Stimulated activated CD4-positive, alpha-beta T cell treated with anti-CD3 and anti-CD28 coated beads, Interleukin-1b, Interleukin-23, amount 100 ng/mL, for 48 hours (primary cell): Measurements from ENCODE around the gene PRPF6.

Source experiments
- DNase-seq: peaks from one replicate; pipeline ENCODE4 v3.0.0-alpha.2; 2020

Gene PRPF6

DNA sequence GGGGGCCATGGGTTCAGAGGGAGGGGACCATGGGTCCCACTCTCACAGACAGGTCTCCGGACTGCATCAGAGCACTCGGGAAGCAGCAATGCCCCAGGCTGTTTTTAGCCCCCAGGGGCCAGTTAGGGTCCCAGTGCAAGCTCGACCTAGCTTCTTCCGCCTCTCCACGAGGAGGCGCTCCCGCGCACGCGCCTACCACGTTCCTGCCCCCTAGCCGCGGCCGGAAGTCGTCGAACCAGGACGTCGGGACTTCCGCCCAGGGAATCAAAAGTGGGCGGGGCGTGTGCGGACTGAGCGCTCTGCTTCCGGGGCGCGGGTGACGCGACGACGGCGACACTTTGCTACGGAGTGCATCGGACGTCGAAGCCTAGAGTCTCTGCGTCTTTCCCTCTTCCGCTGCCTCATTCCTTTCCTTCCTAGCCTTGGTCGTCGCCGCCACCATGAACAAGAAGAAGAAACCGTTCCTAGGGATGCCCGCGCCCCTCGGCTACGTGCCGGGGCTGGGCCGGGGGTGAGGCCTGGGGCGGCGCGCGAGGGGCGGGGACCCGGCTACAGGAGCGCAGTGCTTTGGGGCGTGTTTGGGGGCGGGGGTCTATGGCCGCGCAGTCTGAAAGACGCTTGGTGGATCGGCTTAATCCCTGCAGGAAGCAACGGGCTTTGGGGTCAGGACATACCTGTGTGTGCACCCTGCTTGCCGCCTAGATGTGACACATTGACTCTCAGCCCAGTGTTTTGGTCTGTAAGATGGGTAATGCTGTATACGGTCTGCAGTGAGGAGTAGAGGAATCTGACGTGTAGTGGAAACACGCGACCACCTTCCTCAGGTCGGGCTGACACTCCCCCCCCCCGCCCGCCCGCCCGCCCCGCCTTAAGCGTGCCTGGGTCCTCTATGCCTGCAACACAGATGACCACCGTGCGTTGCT lies at the start of gene PRPF6:
PRPF6 (plus strand) TSS at position 327 of the 923 bp plus-strand sequence; CDS start at position 441, 114 bp downstream.
- DNase-seq: peak; percentile 96

DNA sequence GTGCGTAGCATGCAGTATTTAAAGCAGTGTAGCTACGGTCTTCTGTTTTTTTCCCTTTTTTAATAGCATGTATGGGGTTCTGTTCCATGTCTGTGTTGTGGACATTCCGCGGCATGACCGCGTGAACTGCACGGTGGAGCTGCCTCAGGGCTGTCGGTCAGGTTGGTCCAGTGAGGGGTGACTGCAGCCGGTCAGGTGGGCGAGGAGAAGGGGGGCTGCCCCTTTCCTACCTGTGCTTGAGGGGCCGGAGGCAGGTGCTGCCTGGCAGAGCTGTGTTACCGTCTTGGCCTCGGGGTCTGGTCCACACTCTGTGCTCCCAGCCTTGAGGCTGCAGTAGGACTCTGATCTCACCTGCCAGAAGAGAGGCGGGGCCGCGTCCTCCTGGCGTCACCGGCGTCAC lies 49.2 kb upstream of the PRPF6 start:
- DNase-seq: no peak

GRCh38 chr20:63932606-63933160 lies 48.2 kb upstream of the PRPF6 start:
- DNase-seq: no peak

DNA sequence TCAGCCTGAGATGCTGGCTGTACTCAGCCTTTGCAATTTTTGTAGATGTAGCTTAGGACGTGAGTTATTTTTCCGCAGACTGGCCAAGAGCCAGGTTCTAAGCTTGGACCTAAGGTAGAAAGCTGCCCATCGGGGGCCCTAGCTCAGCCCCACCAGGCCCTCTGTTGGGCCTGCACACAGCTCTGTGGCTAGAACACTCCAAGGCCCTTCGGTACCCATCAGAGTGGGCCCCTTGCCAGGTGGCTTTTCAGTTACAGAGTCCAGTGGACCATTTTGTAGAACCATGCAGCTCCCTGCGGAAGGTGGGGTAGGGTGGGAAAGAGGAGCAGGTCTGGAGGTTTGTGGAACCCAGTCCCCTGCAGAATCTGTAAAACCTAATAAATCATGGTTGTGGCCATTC lies 47.3 kb upstream of the PRPF6 start:
- no peak for DNase-seq

DNA sequence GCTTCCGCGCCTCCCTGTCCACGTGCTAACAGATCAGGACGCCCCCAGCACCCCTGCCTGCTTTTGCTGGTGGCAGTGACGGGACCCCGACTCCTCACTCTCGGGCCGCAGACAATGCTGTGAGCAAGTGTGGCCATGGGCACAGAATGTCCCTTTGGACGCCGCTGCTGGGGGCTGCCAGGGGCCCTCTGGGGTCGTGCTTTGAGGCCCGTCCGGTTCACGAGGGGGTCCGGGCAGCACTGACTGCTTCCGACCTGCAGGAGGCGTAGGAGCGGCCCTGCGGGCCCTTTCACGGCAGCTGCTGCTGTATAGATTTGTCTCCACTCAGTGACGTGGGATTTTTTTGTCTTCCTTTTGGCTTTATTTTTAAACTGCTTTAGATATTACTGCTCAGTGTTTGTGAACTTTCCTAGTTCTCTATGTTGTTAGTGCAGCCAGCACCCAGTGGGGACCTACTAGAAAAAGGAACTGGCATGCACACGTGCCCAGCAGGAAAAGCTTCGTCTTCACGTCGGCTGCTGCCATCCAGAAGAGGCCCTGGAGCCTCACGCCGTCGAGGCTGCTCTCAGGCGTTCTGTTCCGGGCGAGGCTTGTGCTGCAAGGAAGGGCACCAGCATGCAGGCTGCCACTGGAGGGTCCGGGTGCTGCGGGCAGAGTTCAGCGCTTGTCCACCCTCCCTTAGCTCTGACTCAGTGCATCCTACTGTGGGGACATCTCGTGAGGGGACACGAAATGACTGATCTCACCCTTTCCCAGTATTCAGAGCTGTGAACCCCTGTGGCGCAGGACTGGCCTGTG lies 46.5 kb upstream of the PRPF6 start:
- no peak for DNase-seq

DNA sequence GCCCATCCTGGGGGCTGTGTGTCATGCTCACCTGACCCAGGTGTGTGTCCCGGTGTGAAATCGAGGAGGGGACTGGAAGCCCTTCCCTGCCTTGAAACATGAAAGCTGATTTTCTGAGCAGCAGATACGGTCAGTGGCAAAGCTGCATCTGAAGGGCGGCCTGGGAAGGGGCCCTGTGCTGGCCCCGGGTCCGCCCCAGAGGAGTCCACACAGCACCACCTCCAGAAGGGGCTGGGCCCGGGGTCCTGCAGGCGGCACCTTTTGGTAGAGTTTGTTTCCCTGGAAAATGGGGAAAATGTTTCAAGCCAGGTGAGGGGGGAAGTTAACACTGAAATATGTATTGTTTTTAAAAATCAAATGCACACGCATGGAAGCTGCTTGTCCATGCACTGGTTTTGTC lies 45.5 kb upstream of the PRPF6 start:
- no peak for DNase-seq

DNA sequence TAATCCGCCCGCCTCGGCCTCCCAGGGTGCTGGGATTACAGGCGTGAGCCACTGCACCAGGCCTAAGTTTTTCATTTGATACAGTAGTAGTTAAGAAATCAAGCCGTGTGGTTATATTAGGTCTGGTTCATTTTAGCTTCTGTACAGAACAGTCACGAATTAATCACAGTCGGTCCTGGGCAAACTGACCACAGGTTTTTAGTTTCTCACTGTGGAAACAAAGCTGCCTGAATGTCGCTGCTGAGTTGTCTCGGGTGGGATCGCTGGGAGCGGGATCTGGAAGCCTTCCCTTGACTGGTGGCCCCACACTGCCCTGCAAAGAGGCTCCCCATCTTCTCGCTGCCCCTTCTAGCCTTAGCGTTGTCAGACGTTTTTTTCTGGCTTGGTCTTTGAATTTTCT lies 43.3 kb upstream of the PRPF6 start:
- DNase-seq: no peak

DNA sequence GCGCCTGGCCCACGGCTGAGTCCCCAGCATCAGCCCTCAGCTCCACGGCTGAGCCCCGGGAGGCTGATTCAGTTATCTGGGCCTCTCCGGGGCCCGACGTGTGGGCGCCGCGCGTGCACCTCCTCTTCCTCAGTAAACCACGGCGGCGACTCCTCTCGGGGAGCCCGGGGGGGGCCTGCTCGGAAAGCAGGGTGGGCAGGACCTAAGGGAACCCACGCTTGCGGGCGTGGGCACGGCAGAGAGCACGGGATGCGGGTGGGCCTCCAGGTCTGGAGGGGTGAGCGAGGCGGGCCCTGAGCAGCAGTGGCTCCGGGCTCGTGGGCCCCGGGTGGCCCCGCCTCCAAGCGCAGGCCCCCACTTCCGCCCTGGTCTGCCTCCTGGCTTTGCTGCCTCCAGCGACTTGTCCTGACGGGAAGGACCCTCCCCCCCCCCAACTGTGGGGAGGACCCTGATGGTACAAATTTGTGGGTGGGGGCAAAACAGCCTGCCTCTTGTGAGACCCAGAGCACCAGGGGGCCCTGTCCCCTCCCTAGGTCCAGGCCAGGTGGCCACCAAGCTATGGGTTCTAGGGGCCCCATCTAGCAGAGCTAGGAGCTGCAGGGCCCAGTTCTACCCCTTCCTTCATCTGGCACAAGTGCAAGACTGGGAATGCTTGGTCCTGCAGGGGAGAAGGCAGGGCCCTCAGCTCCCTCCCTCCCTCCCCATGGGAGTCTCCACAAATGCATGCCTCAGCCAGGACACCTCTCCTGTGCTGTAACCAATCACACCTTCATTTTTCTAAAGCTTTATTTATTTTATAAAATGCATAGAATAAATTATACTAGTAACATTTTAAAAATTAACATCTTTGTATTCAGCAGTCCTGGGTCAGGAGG lies 41.6 kb upstream of the PRPF6 start:
- DNase-seq: no peak

- no peak for DNase-seq
These were observed 40.9 kb upstream of the PRPF6 start for GRCh38 chr20:63940071-63940471.

DNA sequence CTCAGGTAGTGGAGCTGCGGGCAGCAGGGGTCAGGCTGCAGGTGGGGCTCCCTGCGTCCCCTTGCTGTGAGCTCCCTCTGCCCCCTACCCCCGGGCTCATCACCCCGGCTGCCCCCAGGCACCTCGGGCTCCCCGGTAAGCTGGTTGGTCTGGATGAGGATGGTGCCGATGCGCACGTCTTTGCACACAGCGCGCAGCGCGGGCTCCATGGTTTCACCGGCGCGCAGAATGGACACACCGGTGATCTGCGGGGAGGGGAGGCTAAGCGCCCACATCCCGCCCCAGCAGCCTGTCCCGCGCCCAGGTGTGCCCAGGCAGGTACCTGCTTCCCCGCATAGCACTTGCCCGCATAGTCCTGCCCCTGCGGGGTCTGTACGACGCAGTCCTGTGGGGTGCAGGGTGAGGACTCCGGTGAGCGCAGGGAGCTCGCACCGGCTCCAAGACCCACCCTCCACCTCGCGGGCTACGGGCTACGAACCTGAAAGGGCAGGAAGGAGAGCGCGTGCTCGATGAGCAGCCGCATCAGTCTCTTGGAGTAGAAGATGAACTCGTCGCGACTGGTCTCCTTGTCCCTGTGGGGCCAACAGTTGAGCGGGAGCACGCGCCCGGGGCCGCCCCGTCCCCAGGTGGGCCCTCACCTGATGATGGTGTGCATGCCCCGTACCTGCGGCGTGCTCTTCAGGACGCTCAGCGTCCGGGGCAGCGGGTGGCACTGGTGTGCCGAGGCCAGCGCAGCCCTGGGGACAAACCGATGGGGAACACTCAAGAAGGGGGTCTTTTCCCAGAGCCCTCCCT lies 40.3 kb upstream of the PRPF6 start:
- no peak for DNase-seq

GRCh38 chr20:63941282-63942081 lies 39.5 kb upstream of the PRPF6 start:
- peak; percentile 81 for DNase-seq

DNA sequence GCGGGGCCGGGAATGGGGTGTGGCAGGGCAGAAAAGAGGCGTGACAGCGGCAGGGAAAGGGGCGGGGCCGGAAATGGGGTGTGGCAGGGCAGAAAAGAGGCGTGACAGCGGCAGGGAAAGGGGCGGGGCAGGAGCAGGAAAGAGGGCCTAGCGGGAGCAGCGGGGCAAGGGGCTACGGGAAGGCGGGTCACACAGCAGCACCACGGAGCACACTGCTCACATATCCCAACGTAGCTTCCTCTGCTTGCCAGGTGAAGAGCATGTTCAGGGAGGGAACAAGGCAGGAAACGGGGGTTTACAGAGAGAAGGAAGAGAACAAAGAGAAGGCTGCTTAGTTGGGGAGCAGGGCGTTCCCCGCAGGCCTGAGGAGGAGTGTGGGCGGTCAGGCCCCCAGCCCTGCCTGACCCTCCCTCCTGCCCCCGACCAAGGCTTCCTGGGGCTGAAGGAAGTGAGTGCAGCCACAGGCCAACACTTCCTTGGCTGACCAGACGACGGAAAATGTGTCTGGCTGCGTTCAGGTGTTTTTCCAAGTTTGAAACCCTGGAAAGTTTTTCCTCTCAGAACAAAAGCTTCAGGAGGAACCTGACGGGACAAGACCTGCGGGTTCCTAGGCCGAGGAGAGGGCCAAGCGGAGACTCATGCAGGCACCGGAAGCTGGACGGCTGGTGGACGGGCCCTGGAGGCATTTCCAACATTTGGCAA lies 38.5 kb upstream of the PRPF6 start:
- DNase-seq: peak; percentile 75

GRCh38 chr20:63942969-63943807 lies 37.7 kb upstream of the PRPF6 start:
- DNase-seq: no peak

DNA sequence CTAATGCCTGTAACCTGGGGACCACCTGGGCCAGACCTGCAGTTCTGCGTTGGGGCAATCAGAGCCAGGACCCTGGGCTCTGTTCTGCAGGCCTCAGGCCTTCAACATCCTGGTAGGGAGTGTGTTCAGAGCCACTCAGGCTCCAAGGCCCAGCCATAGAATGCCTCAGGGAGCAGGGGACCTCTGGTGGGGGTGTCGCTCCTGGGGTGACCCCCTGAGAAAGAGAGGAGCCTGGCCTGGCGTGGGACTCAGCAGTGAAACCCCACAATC lies 37.2 kb upstream of the PRPF6 start:
- no peak for DNase-seq

- no peak for DNase-seq
These were observed 36.6 kb upstream of the PRPF6 start for GRCh38 chr20:63944078-63944941.

DNA sequence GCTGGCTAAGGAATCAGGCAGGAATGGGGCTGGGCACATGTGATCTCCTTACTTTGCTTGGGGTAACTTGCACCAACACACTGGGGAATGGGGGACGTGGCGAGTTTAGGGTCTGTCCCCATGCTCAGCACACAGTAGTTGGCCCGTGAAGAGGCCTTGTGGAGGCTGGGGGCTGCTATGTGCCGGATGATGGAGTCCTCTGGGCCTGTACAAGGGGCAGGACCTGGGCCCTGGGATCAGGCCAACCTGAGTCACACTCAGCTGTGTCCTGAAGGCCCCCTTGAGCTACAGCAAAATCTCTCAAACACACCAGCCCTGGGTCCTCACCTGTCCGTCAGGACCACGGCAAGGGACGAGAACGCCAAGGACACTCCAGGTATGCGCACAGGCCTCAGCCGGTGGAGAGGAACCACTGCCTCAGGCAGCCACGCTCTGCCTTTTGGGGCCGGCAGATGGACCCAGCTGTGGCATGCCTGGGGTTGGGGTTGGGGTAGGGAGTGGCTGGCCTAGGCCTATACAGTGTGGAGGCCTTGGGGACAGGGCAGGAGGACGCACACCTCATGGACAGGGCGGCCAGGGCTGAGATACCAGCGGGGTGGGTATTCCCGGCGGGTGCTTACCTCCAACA lies 35.8 kb upstream of the PRPF6 start:
- no peak for DNase-seq

GRCh38 chr20:63945921-63946920 lies 34.7 kb upstream of the PRPF6 start:
- no peak for DNase-seq
